GM20431 (cell line): ENCODE measurements around the gene KIAA1549.
"Not testable (repeated sequence)": the region's sequence is repeated elsewhere in the genome, so short reads cannot be mapped to it uniquely, and the experiment has no call there.

Experiments
- in situ Hi-C: fragments of 300-500 bp; cut with MseI, MboI; formaldehyde crosslinking; loops from one replicate; pipeline ENCODE4 v1.15.0; 2020; ENCODE audit warnings: low sequenced_read_pairs; ENCODE audit not compliant: unreplicated experiment

KIAA1549 gene

GRCh38 chr7:138832966-138833365, 148.2 kb downstream of the KIAA1549 start:
- in situ Hi-C loops = no loop called here

DNA sequence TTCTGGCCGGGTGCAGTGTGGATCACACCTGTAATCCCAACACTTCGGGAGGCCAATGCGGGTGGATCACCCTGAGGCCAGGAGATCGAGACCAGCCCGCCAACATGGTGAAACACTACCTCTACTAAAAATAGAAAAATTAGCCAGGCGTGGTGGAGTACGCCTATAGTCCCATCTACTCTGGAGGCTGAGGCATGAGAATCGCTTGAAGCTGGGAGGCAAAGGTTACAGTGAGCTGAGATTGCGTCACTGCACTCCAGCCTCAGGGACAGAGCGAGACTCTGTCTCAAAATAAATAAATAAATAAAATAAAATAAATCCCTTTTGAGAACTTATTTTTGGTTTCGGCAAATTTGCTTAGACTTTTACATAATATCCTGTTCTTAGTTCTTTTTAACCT, 151.9 kb downstream of the KIAA1549 start:
- in situ Hi-C loops = no loop called here

- in situ Hi-C loops = no loop called here
Measured at GRCh38 chr7:138828302-138828701, 152.9 kb downstream of the KIAA1549 start.

DNA sequence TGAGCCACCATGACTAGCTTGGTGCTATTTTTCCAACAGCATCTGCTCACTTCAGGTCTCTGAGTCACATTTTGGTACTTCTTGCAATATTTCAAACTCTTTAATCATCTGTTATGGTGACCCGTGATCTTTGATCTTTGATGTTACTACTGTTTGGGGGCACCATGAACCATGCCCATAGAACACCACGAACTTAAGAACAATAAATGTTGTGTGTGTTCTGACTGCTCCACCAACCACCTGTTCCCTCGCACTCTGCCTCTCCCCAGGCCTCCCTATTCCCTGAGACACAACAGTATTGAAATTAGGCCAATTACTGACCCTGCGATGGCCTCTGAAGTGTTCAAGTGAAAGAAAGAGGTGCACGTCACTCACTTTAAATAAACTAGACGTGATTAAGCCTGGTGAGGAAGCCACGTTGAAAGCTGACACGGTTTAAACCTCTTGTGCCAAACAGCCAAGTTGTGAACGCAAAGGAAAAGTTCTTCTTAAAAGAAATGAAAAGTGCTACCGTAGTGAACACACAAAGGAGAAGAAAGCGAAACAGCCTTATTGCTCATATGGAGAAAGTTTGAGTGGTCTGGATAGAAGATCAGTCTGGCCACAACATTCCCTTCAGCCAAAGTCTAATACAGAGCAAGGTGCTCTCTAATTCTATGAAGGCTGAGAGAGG, 156.0 kb downstream of the KIAA1549 start:
- in situ Hi-C loops = no loop called here

DNA sequence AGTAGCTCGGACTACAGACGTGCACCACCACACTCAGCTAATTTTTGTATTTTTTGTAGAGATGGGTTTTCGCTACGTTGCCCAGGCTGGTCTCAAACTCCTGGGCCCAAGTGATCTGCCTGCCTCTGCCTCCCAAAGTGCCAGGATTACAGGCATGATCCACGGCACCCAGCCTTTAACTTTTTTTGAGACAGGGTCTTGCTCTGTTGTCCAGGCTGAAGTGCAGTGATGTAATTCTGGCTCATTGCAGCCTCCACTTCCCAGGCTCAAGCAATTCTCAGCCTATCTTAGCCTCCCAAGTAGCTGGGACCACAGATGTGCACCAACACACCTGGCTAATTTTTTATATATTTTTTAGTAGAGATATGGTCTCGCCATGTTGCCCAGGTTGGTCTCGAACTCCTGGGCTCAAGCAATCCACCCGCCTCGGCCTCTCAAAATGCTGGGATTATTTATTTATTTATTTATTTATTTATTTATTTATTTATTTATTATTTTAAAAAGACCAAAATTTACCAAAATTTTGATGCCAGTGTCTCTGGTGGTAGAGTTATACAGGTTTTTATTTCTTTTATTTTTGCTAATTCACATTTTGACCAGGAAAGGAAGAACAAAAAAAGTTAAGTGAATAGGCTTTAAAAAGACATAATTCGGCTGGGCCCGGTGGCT, 158.2 kb downstream of the KIAA1549 start:
- in situ Hi-C loops = no loop called here

GRCh38 chr7:138821912-138822311, 159.3 kb downstream of the KIAA1549 start:
- in situ Hi-C loops = no loop called here

- in situ Hi-C loops = no loop called here
Measured at GRCh38 chr7:138819625-138820024, 161.6 kb downstream of the KIAA1549 start.

DNA sequence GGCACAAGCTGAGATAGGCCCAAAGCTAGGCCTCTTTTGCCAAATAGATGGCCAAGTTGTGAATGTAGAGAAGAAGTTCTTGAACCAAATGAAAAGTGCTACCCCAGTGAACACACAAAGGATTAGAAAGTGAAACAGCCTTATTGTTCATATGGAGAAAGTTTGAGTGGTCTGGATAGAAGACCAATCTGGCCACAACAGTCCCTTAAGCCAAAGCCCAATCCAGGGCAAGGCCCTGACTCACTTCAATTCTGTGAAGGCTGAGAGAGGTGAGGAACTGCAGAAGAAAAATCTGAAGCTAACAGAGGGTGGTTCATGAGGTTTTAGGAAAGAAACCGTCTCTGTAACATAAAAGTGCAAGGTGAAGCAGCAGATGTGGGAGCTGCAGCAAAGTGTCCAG, 164.5 kb downstream of the KIAA1549 start:
- in situ Hi-C loops = no loop called here

DNA sequence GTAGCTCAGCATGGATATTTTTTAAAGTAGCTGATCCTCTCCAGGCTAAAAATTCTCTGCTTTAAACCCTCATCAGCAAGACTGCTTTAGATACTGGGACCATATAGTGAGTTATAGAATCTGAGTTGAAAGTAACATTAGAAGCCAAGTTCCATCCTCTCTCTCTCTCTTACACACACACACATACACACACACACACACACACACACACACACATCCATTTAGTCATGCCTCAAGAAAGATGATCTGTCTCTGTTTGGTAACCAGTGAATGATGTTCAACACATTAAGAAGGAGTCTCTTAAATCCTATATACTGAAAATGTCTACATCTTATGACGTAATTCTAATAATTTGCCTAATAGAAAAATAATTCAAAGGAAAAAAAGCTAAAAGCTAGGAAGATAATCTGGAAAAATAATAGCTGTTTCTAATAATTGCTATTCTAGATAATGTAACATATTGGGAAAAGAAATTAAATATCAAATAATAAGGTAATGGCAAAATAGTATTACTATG, 166.3 kb downstream of the KIAA1549 start:
- in situ Hi-C loops = no loop called here

DNA sequence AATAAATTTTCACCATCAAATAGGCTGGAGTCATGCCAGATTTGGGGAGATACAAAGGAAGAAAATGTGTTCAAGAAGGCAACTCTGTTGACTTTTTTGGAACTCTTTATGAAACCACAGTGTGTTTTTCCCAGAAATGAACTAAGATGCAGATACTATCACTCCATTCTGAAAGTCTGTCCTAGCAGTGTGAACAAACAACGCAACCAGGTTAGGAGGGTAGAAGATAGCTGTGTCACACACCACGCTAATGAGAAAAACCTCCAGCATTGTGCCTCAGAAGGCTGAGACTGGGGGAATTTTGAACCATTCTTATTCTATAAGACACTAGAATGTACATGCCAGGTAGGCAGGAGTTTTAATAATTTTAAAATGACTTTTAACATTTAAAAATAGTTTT, 167.2 kb downstream of the KIAA1549 start:
- in situ Hi-C loops = no loop called here

DNA sequence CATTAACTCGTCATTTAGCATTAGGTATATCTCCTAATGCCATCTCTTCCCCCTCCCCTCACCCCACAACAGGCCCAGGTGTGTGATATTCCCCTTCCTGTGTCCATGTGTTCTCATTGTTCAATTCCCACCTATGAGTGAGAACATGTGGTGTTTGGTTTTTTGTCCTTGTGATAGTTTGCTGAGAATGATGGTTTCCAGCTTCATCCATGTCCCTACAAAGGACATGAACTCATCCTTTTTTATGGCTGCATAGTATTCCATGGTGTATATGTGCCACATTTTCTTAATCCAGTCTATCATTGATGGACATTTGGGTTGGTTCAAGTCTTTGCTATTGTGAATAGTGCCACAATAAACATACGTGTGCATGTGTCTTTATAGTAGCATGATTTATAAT, 169.9 kb downstream of the KIAA1549 start:
- in situ Hi-C loops = not testable (repeated sequence)

GRCh38 chr7:138809346-138809745, 171.8 kb downstream of the KIAA1549 start:
- in situ Hi-C loops = no loop called here

DNA sequence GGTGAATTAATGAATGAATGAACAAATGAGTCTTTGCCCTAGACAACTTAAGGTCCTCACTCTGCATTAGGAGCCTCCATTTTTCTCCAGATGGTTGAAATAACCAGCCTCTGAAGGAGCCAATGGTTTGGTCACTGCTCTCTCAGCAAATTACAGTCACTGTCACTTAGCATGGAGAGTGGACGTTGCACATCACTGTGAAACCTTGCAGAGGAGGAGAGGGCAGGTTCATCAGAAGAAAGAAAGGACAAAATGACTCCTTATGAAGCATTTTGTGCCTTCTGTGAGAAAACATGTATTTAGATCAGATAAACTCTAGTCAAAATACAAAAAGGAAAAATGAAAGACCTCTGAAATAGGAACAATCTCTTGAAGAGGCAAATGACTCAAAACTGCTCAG, 176.6 kb downstream of the KIAA1549 start:
- in situ Hi-C loops = no loop called here

DNA sequence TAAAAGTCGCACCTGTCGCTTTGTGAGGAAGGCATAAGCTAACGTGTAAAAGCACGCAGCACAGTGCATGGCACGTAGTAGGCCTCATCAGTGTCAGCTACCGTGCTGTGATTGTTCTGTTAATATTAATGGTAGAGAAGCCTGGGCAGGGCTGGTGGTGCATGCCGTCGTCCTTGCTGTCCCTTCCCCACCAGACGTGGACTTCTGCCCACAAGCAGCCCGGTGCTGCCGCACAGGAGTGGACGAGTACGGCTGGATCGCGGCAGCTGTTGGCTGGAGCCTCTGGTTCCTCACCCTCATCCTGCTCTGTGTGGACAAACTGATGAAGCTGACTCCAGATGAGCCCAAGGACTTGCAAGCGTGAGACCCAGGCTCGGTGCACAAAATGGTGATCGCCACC, 178.5 kb downstream of the KIAA1549 start:
- in situ Hi-C loops = no loop called here

DNA sequence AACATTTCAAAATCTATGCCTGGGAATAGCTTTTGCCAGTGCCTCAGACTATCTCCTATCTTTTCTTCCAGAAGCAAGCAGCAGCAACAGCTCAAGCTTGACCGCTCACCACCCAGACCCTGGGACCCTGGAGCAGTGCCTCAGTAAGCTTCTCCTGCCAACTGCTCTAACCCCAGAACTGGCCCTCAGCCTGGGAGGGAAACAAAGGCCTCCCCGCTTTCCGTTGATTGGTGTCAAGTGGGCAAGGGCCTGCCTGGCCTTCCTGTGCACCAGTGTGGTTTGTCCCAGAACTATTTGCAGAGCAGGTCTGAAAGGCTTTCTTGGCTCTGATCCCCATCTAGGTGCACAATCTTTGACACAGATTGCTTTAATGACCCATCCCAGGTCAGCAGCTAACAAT, 179.9 kb downstream of the KIAA1549 start:
- in situ Hi-C loops = no loop called here

DNA sequence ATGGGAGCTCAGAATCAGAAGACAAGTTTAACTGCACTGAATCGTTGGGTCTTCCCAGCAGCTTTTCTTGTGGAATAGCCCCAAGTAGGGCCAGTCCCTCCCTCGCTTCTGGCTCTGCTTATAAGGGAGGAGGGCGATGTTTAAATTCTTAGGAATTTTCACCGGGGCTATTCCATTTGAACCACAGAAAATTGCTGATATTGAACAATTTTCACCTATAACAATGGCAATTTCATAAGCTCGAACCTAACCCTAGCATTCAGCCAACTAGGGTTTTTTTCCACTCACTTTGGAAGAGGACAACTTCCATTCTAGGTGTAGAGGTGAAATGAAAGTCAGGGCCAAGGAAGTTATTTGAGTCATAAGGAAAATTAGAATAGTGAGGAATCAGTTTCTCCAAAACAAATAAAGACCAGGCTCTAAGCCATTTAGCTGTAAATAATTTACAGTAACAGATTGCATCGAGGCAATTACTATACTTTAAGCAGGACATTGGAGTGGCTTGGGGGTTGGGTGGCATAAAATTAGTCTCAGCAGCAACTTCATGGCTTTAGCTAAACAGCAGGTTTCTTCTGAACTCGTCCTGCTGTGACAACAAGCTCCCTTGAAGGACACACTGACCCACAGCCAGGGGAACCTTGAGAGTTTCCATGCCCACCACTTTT, 181.7 kb downstream of the KIAA1549 start:
- in situ Hi-C loops = no loop called here

DNA sequence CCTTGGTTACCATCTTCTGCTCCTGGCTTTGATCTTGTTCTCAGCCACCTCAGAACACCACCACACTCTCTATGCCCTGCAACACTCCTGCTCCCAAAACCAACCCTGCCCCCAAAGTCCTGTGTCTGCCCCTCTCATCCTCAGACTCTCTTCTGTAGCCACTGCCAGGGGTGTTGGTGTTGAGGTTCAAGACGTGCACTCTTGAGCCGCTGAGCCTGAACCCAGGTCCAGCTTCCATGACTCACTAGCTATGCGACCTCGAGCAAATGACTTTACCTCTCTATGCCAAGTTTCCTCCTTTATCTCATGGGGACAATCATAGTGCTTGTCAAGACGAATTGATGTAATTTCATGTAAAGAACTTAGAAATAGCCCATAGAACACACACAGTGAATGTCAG, 182.4 kb downstream of the KIAA1549 start:
- in situ Hi-C loops = no loop called here

GRCh38 chr7:138797715-138798320, 183.4 kb downstream of the KIAA1549 start, which contains the start of the genes ATP6V0A4 and TMEM213:
Gene ATP6V0A4 (minus strand): TSS chr7:138798196. CDS start chr7:138771247, 26,949 bp downstream.
Gene TMEM213 (plus strand): TSS chr7:138797994. CDS start chr7:138798105, 111 bp downstream.
- in situ Hi-C loops = no loop called here

DNA sequence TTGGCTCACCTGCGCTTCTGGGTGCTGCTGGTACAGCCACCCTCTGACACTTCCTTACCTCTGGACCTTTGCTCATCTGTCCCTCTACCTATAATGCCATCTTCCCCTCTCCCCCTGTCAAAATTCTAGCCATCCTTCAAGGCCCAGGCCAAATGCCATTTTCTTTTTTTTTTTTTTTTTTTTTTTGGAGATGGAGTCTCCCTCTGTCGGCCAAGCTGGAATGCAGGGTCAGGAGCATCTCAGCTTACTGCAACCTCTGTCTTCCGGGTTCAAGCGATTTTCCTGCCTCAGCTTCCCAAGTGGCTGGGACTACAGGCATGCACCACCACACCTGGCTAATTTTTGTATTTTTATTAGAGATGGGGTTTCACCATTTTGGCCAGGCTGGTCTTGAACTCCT, 184.1 kb downstream of the KIAA1549 start:
- in situ Hi-C loops = not testable (repeated sequence)

GRCh38 chr7:138796038-138796615, 185.1 kb downstream of the KIAA1549 start:
- in situ Hi-C loops = no loop called here
